ENCODE measurements around the gene PARD3. TPM values are rescaled to one million over a fixed set of nuclear protein-coding genes. Genes with fewer than 3 reads are reported as not detected.
A peak's percentile ranks its signal among the peaks of the same experiment; 100 is the strongest.

The PARD3 gene
- total and polyA plus RNA-seq, 2 experiments from 2014 or later, result 6.3 to 21.2 TPM

GRCh38 chr10:34262985-34263384 lies 552.1 kb downstream of the PARD3 start:
- H3K9ac ChIP-seq, result no peak overlapping the region
- in situ Hi-C loops (cut with MboI), result no loop called here
- H3K79me2 ChIP-seq (ENCODE audit: insufficient read depth), result no peaks in the 10 kb centered on the region
- H3K36me3 ChIP-seq (ENCODE audit: low read depth), result no peaks in the 10 kb centered on the region
- WGBS, 2 experiments (ENCODE audit: low coverage in 1 of 2, low lambda C conversion rate in 2 of 2, missing lambda C conversion rate in 2 of 2), result 97 to 100% methylated on average over 1 of the region's 1 CpG
- no peak overlapping the region for H3K4me3 ChIP-seq
- H3K9me3 ChIP-seq (ENCODE audit: low read depth), result no peaks in the 10 kb centered on the region
- H3K9me2 ChIP-seq (ENCODE audit: insufficient read depth), result no peaks in the 10 kb centered on the region
- no peak for DNase-seq
- no peaks in the 10 kb centered on the region for H3K27me3 ChIP-seq (replicated peaks; ENCODE audit: insufficient read depth)
- TF ChIP-seq EZH2 (IDR thresholded peaks at IDR 0.05; ENCODE audit: insufficient read depth, poor library complexity, severe bottlenecking), result no peak
- TF ChIP-seq EZH2phosphoT487 (IDR thresholded peaks at IDR 0.05; ENCODE audit: insufficient read depth, low read depth), result no peak
- H3K4me2 ChIP-seq (ENCODE audit: unreplicated experiment), result no peak overlapping the region
- no peaks in the 10 kb centered on the region for H3K4me1 ChIP-seq (ENCODE audit: insufficient read depth)
- H3F3A ChIP-seq (ENCODE audit: insufficient read depth), result no peaks in the 10 kb centered on the region
- H3K27ac ChIP-seq, result no peak overlapping the region
- H4K20me1 ChIP-seq (ENCODE audit: insufficient read depth), result no peaks in the 10 kb centered on the region
- H2AFZ ChIP-seq, result no peak overlapping the region

GRCh38 chr10:34260904-34261303 lies 554.2 kb downstream of the PARD3 start:
- Histone ChIP-seq H3F3A (ENCODE audit: insufficient read depth) (no peaks in the 10 kb centered on the region), H3K36me3 (ENCODE audit: low read depth) (no peaks in the 10 kb centered on the region), H3K27me3 (replicated peaks; ENCODE audit: insufficient read depth) (no peaks in the 10 kb centered on the region), H3K4me1 (ENCODE audit: insufficient read depth) (no peaks in the 10 kb centered on the region), H4K20me1 (ENCODE audit: insufficient read depth) (no peaks in the 10 kb centered on the region), H3K79me2 (ENCODE audit: insufficient read depth) (no peaks in the 10 kb centered on the region), H2AFZ (no peak overlapping the region), H3K4me2 (ENCODE audit: unreplicated experiment) (no peak overlapping the region), H3K27ac (no peak overlapping the region), H3K9me2 (ENCODE audit: insufficient read depth) (no peaks in the 10 kb centered on the region), H3K9me3 (ENCODE audit: low read depth) (no peaks in the 10 kb centered on the region), H3K9ac (no peak overlapping the region), H3K4me3 (no peak overlapping the region)
- 97% methylated on average over 5 of the region's 5 CpGs for WGBS, 2 experiments (ENCODE audit: low coverage in 1 of 2, low lambda C conversion rate in 2 of 2, missing lambda C conversion rate in 2 of 2)
- TF ChIP-seq EZH2 (IDR thresholded peaks at IDR 0.05; ENCODE audit: insufficient read depth, poor library complexity, severe bottlenecking) (no peak), EZH2phosphoT487 (IDR thresholded peaks at IDR 0.05; ENCODE audit: insufficient read depth, low read depth) (no peak)
- no peak for DNase-seq
- in situ Hi-C loops (cut with MboI), result no loop called here

GRCh38 chr10:34256216-34256615 lies 558.9 kb downstream of the PARD3 start:
- Histone ChIP-seq H3K4me1 (ENCODE audit: insufficient read depth) (no peaks in the 10 kb centered on the region), H3K4me2 (ENCODE audit: unreplicated experiment) (no peak overlapping the region), H3F3A (ENCODE audit: insufficient read depth) (no peaks in the 10 kb centered on the region), H3K9ac (no peak overlapping the region), H3K4me3 (no peak overlapping the region), H3K27me3 (replicated peaks; ENCODE audit: insufficient read depth) (no peaks in the 10 kb centered on the region), H3K9me2 (ENCODE audit: insufficient read depth) (no peaks in the 10 kb centered on the region), H3K36me3 (ENCODE audit: low read depth) (no peaks in the 10 kb centered on the region), H3K27ac (no peak overlapping the region), H2AFZ (no peak overlapping the region), H3K9me3 (ENCODE audit: low read depth) (no peaks in the 10 kb centered on the region), H3K79me2 (ENCODE audit: insufficient read depth) (no peaks in the 10 kb centered on the region), H4K20me1 (ENCODE audit: insufficient read depth) (no peaks in the 10 kb centered on the region)
- no peak for DNase-seq
- TF ChIP-seq EZH2phosphoT487 (IDR thresholded peaks at IDR 0.05; ENCODE audit: insufficient read depth, low read depth) (no peak), EZH2 (IDR thresholded peaks at IDR 0.05; ENCODE audit: insufficient read depth, poor library complexity, severe bottlenecking) (no peak)
- in situ Hi-C loops (cut with MboI), result no loop called here
- WGBS, 2 experiments (ENCODE audit: low coverage in 1 of 2, low lambda C conversion rate in 2 of 2, missing lambda C conversion rate in 2 of 2), result 91 to 95% methylated on average over 4 of the region's 4 CpGs

- no peaks in the 10 kb centered on the region for H3K9me3 ChIP-seq (ENCODE audit: low read depth)
Measured at GRCh38 chr10:34255035-34255434, 560.1 kb downstream of the PARD3 start.

GRCh38 chr10:34254596-34254995 lies 560.5 kb downstream of the PARD3 start:
- DNase-seq, result peak; percentile 25
- Histone ChIP-seq H3F3A (ENCODE audit: insufficient read depth) (no peaks in the 10 kb centered on the region), H3K4me3 (no peak overlapping the region), H4K20me1 (ENCODE audit: insufficient read depth) (no peaks in the 10 kb centered on the region), H3K4me1 (ENCODE audit: insufficient read depth) (no peaks in the 10 kb centered on the region), H3K9me2 (ENCODE audit: insufficient read depth) (no peaks in the 10 kb centered on the region), H3K27ac (no peak overlapping the region), H3K27me3 (replicated peaks; ENCODE audit: insufficient read depth) (no peaks in the 10 kb centered on the region), H3K9me3 (ENCODE audit: low read depth) (no peaks in the 10 kb centered on the region), H2AFZ (no peak overlapping the region), H3K4me2 (ENCODE audit: unreplicated experiment) (no peak overlapping the region), H3K9ac (no peak overlapping the region), H3K79me2 (ENCODE audit: insufficient read depth) (no peaks in the 10 kb centered on the region), H3K36me3 (ENCODE audit: low read depth) (no peaks in the 10 kb centered on the region)
- in situ Hi-C loops (cut with MboI), result no loop called here
- no peak for TF ChIP-seq EZH2 (IDR thresholded peaks at IDR 0.05; ENCODE audit: insufficient read depth, poor library complexity, severe bottlenecking)
- no peak for TF ChIP-seq EZH2phosphoT487 (IDR thresholded peaks at IDR 0.05; ENCODE audit: insufficient read depth, low read depth)

More at GRCh38 chr10:34255035-34255434, 560.1 kb downstream of the PARD3 start:
- Histone ChIP-seq H3K4me2 (ENCODE audit: unreplicated experiment) (no peak overlapping the region), H3K27me3 (replicated peaks; ENCODE audit: insufficient read depth) (no peaks in the 10 kb centered on the region), H3K79me2 (ENCODE audit: insufficient read depth) (no peaks in the 10 kb centered on the region), H3K4me1 (ENCODE audit: insufficient read depth) (no peaks in the 10 kb centered on the region), H2AFZ (no peak overlapping the region), H3K9me2 (ENCODE audit: insufficient read depth) (no peaks in the 10 kb centered on the region), H3K27ac (no peak overlapping the region), H3K36me3 (ENCODE audit: low read depth) (no peaks in the 10 kb centered on the region), H3F3A (ENCODE audit: insufficient read depth) (no peaks in the 10 kb centered on the region), H3K4me3 (no peak overlapping the region), H3K9ac (no peak overlapping the region), H4K20me1 (ENCODE audit: insufficient read depth) (no peaks in the 10 kb centered on the region)
- 83 to 84% methylated on average over 3 of the region's 3 CpGs for WGBS, 2 experiments (ENCODE audit: low coverage in 1 of 2, low lambda C conversion rate in 2 of 2, missing lambda C conversion rate in 2 of 2)
- DNase-seq, result no peak
- in situ Hi-C loops (cut with MboI), result no loop called here
- no peak for TF ChIP-seq EZH2phosphoT487 (IDR thresholded peaks at IDR 0.05; ENCODE audit: insufficient read depth, low read depth)
- TF ChIP-seq EZH2 (IDR thresholded peaks at IDR 0.05; ENCODE audit: insufficient read depth, poor library complexity, severe bottlenecking), result no peak
